Mammary epithelial cell (primary cell): Measurements from ENCODE around the gene ZBTB49.

Experiments used
- EZH2 ChIP-seq: IDR thresholded peaks from 2 replicates; pipeline ENCODE4 v1.6.1; 2012; ENCODE audit warnings: low read length, inconsistent platforms, borderline replicate concordance
- TF ChIP-seq, protein P1 (sequence below), 2 donors: IDR thresholded peaks in 1 of 2; conservative IDR thresholded peaks in 1 of 2; 2 replicates each; pipeline ENCODE4 v1.5.1; 2011 to 2012; ENCODE audit warnings: inconsistent platforms in 2 of 2, low read length in 2 of 2, mild to moderate bottlenecking in 2 of 2, control low read depth in 1 of 2, low read depth in 1 of 2; ENCODE audit not compliant: insufficient read depth in 1 of 2; ENCODE audit errors: extremely low read depth in 1 of 2

DNA sequence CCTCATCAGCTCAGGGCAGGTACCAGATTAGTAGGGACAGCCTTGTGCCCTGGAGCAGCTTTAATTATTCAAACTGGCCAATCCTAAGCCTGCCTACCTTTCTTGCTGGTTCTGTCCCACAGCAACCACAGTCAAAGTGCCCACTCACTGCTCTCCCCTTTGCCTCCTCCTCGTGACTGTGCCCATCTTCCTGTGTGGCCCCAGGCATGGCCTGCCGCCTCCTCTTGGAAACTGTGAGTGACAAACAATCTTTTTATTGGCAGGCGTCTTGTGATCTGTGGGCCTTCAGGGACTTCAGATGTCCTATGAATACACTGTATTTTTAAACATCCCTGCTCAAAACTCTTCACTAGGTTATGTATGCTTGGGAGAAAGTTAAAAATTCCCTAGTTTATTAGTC lies 74.0 kb downstream of the ZBTB49 start:
- TF ChIP-seq, protein P1, sequence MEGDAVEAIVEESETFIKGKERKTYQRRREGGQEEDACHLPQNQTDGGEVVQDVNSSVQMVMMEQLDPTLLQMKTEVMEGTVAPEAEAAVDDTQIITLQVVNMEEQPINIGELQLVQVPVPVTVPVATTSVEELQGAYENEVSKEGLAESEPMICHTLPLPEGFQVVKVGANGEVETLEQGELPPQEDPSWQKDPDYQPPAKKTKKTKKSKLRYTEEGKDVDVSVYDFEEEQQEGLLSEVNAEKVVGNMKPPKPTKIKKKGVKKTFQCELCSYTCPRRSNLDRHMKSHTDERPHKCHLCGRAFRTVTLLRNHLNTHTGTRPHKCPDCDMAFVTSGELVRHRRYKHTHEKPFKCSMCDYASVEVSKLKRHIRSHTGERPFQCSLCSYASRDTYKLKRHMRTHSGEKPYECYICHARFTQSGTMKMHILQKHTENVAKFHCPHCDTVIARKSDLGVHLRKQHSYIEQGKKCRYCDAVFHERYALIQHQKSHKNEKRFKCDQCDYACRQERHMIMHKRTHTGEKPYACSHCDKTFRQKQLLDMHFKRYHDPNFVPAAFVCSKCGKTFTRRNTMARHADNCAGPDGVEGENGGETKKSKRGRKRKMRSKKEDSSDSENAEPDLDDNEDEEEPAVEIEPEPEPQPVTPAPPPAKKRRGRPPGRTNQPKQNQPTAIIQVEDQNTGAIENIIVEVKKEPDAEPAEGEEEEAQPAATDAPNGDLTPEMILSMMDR (conservative IDR thresholded peaks at IDR 0.05 in 1 of 2, IDR thresholded peaks at IDR 0.05 in 1 of 2; ENCODE audit: extremely low read depth in 1 of 2, insufficient read depth in 1 of 2, low read depth in 1 of 2, low read length in 2 of 2), result no peak
- no peak for TF ChIP-seq EZH2
